Measurements from ENCODE around the gene MCF2. TPM values are rescaled to one million over a fixed set of nuclear protein-coding genes. Genes with fewer than 3 reads are reported as not detected.

MCF2 gene
- total and polyA plus RNA-seq, 2 experiments from 2014 or later = 1.1 to 1.4 TPM

GRCh38 chrX:139600105-139600504 is 107.9 kb downstream of the MCF2 start:
- H3K27ac ChIP-seq (ENCODE audit: low read depth) = no peak overlapping the region
- no peaks in the 10 kb centered on the region for H3K27me3 ChIP-seq (ENCODE audit: insufficient read depth)
- H2AFZ ChIP-seq = no peak overlapping the region
- Mint-ChIP-seq H3K36me3 (ENCODE audit: low read depth) (no peaks in the 10 kb centered on the region), H3K4me3 (no peak overlapping the region), H3K27ac (no peak overlapping the region), H3K27me3 (ENCODE audit: insufficient read depth, low read depth, poor library complexity) (peaks cover 2% of the 10 kb centered on the region), H3K4me1 (peaks cover 4% of the 10 kb centered on the region; the same call in 1 of the 3 replicates), H3K9me3 (no peaks in the 10 kb centered on the region)
- H3K36me3 ChIP-seq (ENCODE audit: insufficient read depth) = no peaks in the 10 kb centered on the region
- ATAC-seq (no peak), DNase-seq (ENCODE audit: low spot score) (no peak)
- H3K9me2 ChIP-seq (ENCODE audit: insufficient read depth) = no peaks in the 10 kb centered on the region
- no peak overlapping the region for H3K4me3 ChIP-seq
- H4K20me1 ChIP-seq (replicated peaks; ENCODE audit: insufficient read depth) = no peaks in the 10 kb centered on the region
- H3F3A ChIP-seq (replicated peaks; ENCODE audit: low read depth) = no peaks in the 10 kb centered on the region
- H3K4me1 ChIP-seq (ENCODE audit: insufficient read depth) = no peaks in the 10 kb centered on the region
- H3K79me2 ChIP-seq (replicated peaks; ENCODE audit: insufficient read depth) = no peaks in the 10 kb centered on the region
- TF ChIP-seq POLR2AphosphoS5 (IDR thresholded peaks at IDR 0.05; ENCODE audit: low read depth) = no peak
- no peak overlapping the region for H3K4me2 ChIP-seq

- Mint-ChIP-seq H3K27ac (no peak overlapping the region), H3K4me1 (peaks cover 4% of the 10 kb centered on the region; the same call in 1 of the 3 replicates), H3K9me3 (no peaks in the 10 kb centered on the region), H3K36me3 (ENCODE audit: low read depth) (no peaks in the 10 kb centered on the region), H3K4me3 (no peak overlapping the region), H3K27me3 (ENCODE audit: insufficient read depth, low read depth, poor library complexity) (no peaks in the 10 kb centered on the region)
- ATAC-seq (peak; percentile 59), DNase-seq (ENCODE audit: low spot score) (peak; percentile 20)
- Histone ChIP-seq H2AFZ (no peak overlapping the region), H3K4me3 (no peak overlapping the region), H3K27ac (ENCODE audit: low read depth) (no peak overlapping the region), H3K36me3 (ENCODE audit: insufficient read depth) (no peaks in the 10 kb centered on the region), H3K9me2 (ENCODE audit: insufficient read depth) (no peaks in the 10 kb centered on the region), H4K20me1 (replicated peaks; ENCODE audit: insufficient read depth) (no peaks in the 10 kb centered on the region), H3F3A (replicated peaks; ENCODE audit: low read depth) (no peaks in the 10 kb centered on the region), H3K27me3 (ENCODE audit: insufficient read depth) (no peaks in the 10 kb centered on the region), H3K4me2 (no peak overlapping the region), H3K79me2 (replicated peaks; ENCODE audit: insufficient read depth) (no peaks in the 10 kb centered on the region), H3K4me1 (ENCODE audit: insufficient read depth) (no peaks in the 10 kb centered on the region)
- no peak for TF ChIP-seq EZH2phosphoT487 (IDR thresholded peaks at IDR 0.05; ENCODE audit: unreplicated experiment)
- peak in 1 of 2 experiments; percentile 34; a peak in 1 of 4 replicates for TF ChIP-seq CTCF (conservative IDR thresholded peaks at IDR 0.05; ENCODE audit: low read depth in 2 of 2)
Measured at GRCh38 chrX:139596068-139596467, 111.9 kb downstream of the MCF2 start.

- no peaks in the 10 kb centered on the region for H3K27me3 ChIP-seq (ENCODE audit: insufficient read depth)
- no peaks in the 10 kb centered on the region for H3K36me3 ChIP-seq (ENCODE audit: insufficient read depth)
- Mint-ChIP-seq H3K27me3 (ENCODE audit: insufficient read depth, low read depth, poor library complexity) (peaks cover 2% of the 10 kb centered on the region), H3K36me3 (ENCODE audit: low read depth) (no peaks in the 10 kb centered on the region), H3K4me3 (no peak overlapping the region), H3K4me1 (peaks cover 4% of the 10 kb centered on the region; the same call in 2 of the 3 replicates), H3K27ac (no peak overlapping the region), H3K9me3 (no peaks in the 10 kb centered on the region)
- no peak overlapping the region for H3K27ac ChIP-seq (ENCODE audit: low read depth)
- H3K4me1 ChIP-seq (ENCODE audit: insufficient read depth) = no peaks in the 10 kb centered on the region
- no peaks in the 10 kb centered on the region for H3F3A ChIP-seq (replicated peaks; ENCODE audit: low read depth)
- ATAC-seq (no peak), DNase-seq (ENCODE audit: low spot score) (no peak)
- no peaks in the 10 kb centered on the region for H4K20me1 ChIP-seq (replicated peaks; ENCODE audit: insufficient read depth)
- H3K4me3 ChIP-seq = no peak overlapping the region
- H3K4me2 ChIP-seq = no peak overlapping the region
- H2AFZ ChIP-seq = no peak overlapping the region
- H3K9me2 ChIP-seq (ENCODE audit: insufficient read depth) = no peaks in the 10 kb centered on the region
- H3K79me2 ChIP-seq (replicated peaks; ENCODE audit: insufficient read depth) = no peaks in the 10 kb centered on the region
- no peak for TF ChIP-seq POLR2AphosphoS5 (IDR thresholded peaks at IDR 0.05; ENCODE audit: low read depth)
- TF ChIP-seq ZNF462 (CRISPR knock-in tag; IDR thresholded peaks at IDR 0.05) = no peak
- TF ChIP-seq EZH2 (IDR thresholded peaks at IDR 0.05; ENCODE audit: low read depth, unreplicated experiment) = no peak
Measured at GRCh38 chrX:139585613-139586012, 122.4 kb downstream of the MCF2 start.
